Keratinocyte (primary cell): ENCODE results near the gene A4GALT. TPM values are rescaled to one million over a fixed set of nuclear protein-coding genes. Genes with fewer than 3 reads are reported as not detected.
A peak's percentile ranks its signal among the peaks of the same experiment; 100 is the strongest.

Source experiments
- DNase-seq: peaks from one replicate; pipeline ENCODE4 v3.0.0-alpha.2; 2011; ENCODE audit warnings: low read depth, missing footprints, low spot score
- FAIRE-seq: peaks from 2 replicates; lab custom pipeline; 2011; peaks lifted over from hg19 to GRCh38; lab: Jason Lieb, UNC
- H2AFZ ChIP-seq: 2 replicates; pipeline ENCODE4 v1.6.0; 2012; ENCODE audit warnings: low read length, control low read depth, inconsistent platforms; ENCODE audit not compliant: control insufficient read depth
- H3K27ac ChIP-seq: 2 replicates; pipeline ENCODE4 v1.5.1; 2011; ENCODE audit warnings: low read length; ENCODE audit not compliant: control insufficient read depth, insufficient read depth
- H3K27me3 ChIP-seq: 3 replicates; pipeline ENCODE4 v1.6.0; 2011; ENCODE audit warnings: low read length; ENCODE audit not compliant: control insufficient read depth, insufficient read depth; ENCODE audit errors: extremely low read depth
- H3K36me3 ChIP-seq, 2 experiments: 2 replicates in 1 of 2; 3 replicates in 1 of 2; pipeline ENCODE4 v1.5.1; 2011; ENCODE audit warnings: low read length in 2 of 2, mild to moderate bottlenecking in 1 of 2; ENCODE audit not compliant: control insufficient read depth in 2 of 2, insufficient read depth in 2 of 2; ENCODE audit errors: extremely low read depth in 1 of 2
- H3K4me1 ChIP-seq: 3 replicates; pipeline ENCODE4 v1.5.1; 2011; ENCODE audit warnings: low read length; ENCODE audit not compliant: control insufficient read depth, insufficient read depth; ENCODE audit errors: extremely low read depth
- H3K4me2 ChIP-seq: 3 replicates; pipeline ENCODE4 v1.6.0; 2011; ENCODE audit warnings: low read depth, low read length; ENCODE audit not compliant: control insufficient read depth, insufficient read depth; ENCODE audit errors: extremely low read depth
- H3K4me3 ChIP-seq, 3 experiments: fragments of 200-600 bp in 1 of 3; sonication (generic) in 1 of 3; 2 replicates in 2 of 3; 3 replicates in 1 of 3; pipeline ENCODE4 v1.5.1; 2011 to 2016; ENCODE audit warnings: low read length in 3 of 3, mild to moderate bottlenecking in 3 of 3, control low read depth in 2 of 3, inconsistent platforms in 1 of 3, low read depth in 1 of 3, mixed read lengths in 1 of 3, mixed run types in 1 of 3, moderate library complexity in 1 of 3; ENCODE audit not compliant: control insufficient read depth in 2 of 3, insufficient read depth in 2 of 3; ENCODE audit errors: extremely low read depth in 1 of 3
- H3K79me2 ChIP-seq: 2 replicates; pipeline ENCODE4 v1.6.0; 2012; ENCODE audit warnings: low read length; ENCODE audit not compliant: control insufficient read depth, insufficient read depth
- H3K9ac ChIP-seq: 3 replicates; pipeline ENCODE4 v1.6.0; 2011; ENCODE audit warnings: low read length; ENCODE audit not compliant: control insufficient read depth, insufficient read depth; ENCODE audit errors: extremely low read depth
- H3K9me1 ChIP-seq: 3 replicates; pipeline ENCODE4 v1.6.0; 2011; ENCODE audit warnings: low read length; ENCODE audit not compliant: control insufficient read depth, insufficient read depth; ENCODE audit errors: extremely low read depth
- H3K9me3 ChIP-seq: 2 replicates; pipeline ENCODE4 v1.5.1; 2012; ENCODE audit warnings: low read depth, low read length; ENCODE audit not compliant: control insufficient read depth
- H4K20me1 ChIP-seq: 3 replicates; pipeline ENCODE4 v1.6.0; 2011; ENCODE audit warnings: low read length; ENCODE audit not compliant: control insufficient read depth, insufficient read depth; ENCODE audit errors: extremely low read depth
- CTCF ChIP-seq, 3 experiments: IDR thresholded peaks in 1 of 3; conservative IDR thresholded peaks in 1 of 3; optimal IDR thresholded peaks in 1 of 3; 2 replicates in 2 of 3; 3 replicates in 1 of 3; pipeline versions ENCODE3 to v1.5.1; 2011; ENCODE audit warnings: low read length in 3 of 3, mild to moderate bottlenecking in 3 of 3, moderate library complexity in 2 of 3, control low read depth in 1 of 3, inconsistent platforms in 1 of 3; ENCODE audit not compliant: insufficient read depth in 2 of 3; ENCODE audit errors: extremely low read depth in 1 of 3
- EZH2 ChIP-seq: IDR thresholded peaks from one replicate; pipeline ENCODE4 v1.6.1; 2012; ENCODE audit warnings: inconsistent platforms, mild to moderate bottlenecking, low read length, moderate library complexity
- dilution Hi-C: fragments of 300-500 bp; cut with MboI; formaldehyde crosslinking; loops from one replicate; pipeline ENCODE4 v1.7.0; 2020; ENCODE audit warnings: low sequenced_read_pairs; ENCODE audit not compliant: extremely low pct_ligation_motif_present
- polyA plus RNA-seq, 5 experiments: library from polyadenylated mRNA; depleted of rRNA in 3 of 5; stranded (reverse) in 3 of 5; stranded (forward) in 1 of 5; unstranded in 1 of 5; fragments of >200 nt; gene quantifications; 1 replicate in 1 of 5; 2 replicates in 3 of 5; 3 replicates in 1 of 5; pipeline versions ENCODE4 v1.2.1 to v1.2.3, GENCODE V29; 2011 to 2012; ENCODE audit warnings: missing spikeins in 2 of 5, low read depth in 1 of 5, low replicate concordance in 1 of 5

The A4GALT gene
- polyA plus RNA-seq, 1 donor (not counting 4 experiments of a cell fraction or from before 2014, with no cell fraction given) = 1.6 TPM

DNA sequence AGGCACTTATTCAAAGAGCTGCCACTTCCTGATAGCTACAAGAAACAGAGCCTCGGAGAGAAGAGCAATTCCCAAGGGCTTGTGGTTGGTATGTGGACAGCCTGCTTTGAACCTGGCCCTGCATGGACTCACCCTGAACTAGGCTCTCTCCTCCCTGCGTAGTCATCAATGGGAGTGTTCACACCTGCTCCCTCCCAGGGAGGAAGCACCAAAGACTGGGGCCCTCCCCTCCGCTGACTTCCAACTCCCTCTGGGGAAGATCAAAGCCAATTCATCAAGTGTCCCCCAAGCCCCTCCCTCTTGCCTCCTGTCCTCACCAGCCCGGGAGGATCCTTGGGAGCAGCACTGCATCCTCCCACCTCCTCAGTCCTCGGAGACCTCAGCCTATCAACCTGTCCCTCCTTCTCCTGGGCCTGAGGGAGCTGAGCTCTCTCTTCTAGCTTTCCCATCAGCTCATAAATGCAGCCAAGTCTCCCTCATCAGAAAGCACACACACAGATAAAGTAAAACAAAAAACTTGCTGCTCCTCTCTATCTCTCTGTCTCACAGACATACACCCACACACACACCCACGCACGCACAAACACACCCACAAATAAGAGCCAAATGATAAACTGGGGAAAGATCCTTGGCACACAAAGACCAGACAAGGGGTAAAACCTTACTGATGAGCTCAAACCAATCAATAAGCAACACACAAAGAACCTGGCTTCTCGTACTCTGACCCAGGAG is 3.3 kb downstream of the A4GALT start:
- Histone ChIP-seq H3K4me2 (peak overlapping the region; percentile 13), H3K4me3 (no peak overlapping the region), H3K9me1 (no peaks in the 10 kb centered on the region), H3K9ac (no peak overlapping the region), H3K79me2 (no peaks in the 10 kb centered on the region), H3K27ac (no peak overlapping the region), H3K9me3 (no peaks in the 10 kb centered on the region), H2AFZ (no peak overlapping the region), H3K36me3 (peaks cover 2 to 3% of the 10 kb centered on the region in 2 experiments), H3K4me1 (peaks cover 28% of the 10 kb centered on the region), H3K27me3 (peaks cover 9% of the 10 kb centered on the region), H4K20me1 (no peaks in the 10 kb centered on the region)
- DNase-seq = peak; percentile 45
- peak; percentile 72 for FAIRE-seq
- TF ChIP-seq EZH2 = no peak
- TF ChIP-seq CTCF (optimal IDR thresholded peaks at IDR 0.05 in 1 of 3, IDR thresholded peaks at IDR 0.05 in 1 of 3, conservative IDR thresholded peaks at IDR 0.05 in 1 of 3; ENCODE audit: extremely low read depth in 1 of 3, insufficient read depth in 2 of 3, low read length in 3 of 3) = no peak
- dilution Hi-C loops = no loop called here

GRCh38 chr22:42716649-42717127 is 4.0 kb downstream of the A4GALT start:
- Histone ChIP-seq H3K4me1 (peaks cover 33% of the 10 kb centered on the region), H3K79me2 (no peaks in the 10 kb centered on the region), H3K27me3 (peaks cover 9% of the 10 kb centered on the region), H4K20me1 (no peaks in the 10 kb centered on the region), H3K27ac (no peak overlapping the region), H2AFZ (no peak overlapping the region), H3K9ac (no peak overlapping the region), H3K4me3 (no peak overlapping the region), H3K36me3 (peaks cover 2 to 3% of the 10 kb centered on the region in 2 experiments), H3K4me2 (no peak overlapping the region), H3K9me3 (no peaks in the 10 kb centered on the region), H3K9me1 (no peaks in the 10 kb centered on the region)
- TF ChIP-seq EZH2 = no peak
- TF ChIP-seq CTCF (optimal IDR thresholded peaks at IDR 0.05 in 1 of 3, IDR thresholded peaks at IDR 0.05 in 1 of 3, conservative IDR thresholded peaks at IDR 0.05 in 1 of 3; ENCODE audit: extremely low read depth in 1 of 3, insufficient read depth in 2 of 3, low read length in 3 of 3) = no peak
- DNase-seq = no peak
- dilution Hi-C loops = no loop called here
- FAIRE-seq = peak; percentile 29
